Activated T-cell treated with anti-CD3 and anti-CD28 coated beads for 24 hours (primary cell): Measurements from ENCODE around the gene DACT2.

ENCODE experiments used
- DNase-seq: peaks from one replicate; pipeline ENCODE4 v3.0.0-alpha.2; 2020; ENCODE audit warnings: low read depth

DACT2 gene

GRCh38 chr6:168352096-168352495, 32.5 kb upstream of the DACT2 start:
- DNase-seq: no peak

GRCh38 chr6:168349718-168350210, 30.2 kb upstream of the DACT2 start:
- no peak for DNase-seq

- DNase-seq: no peak
Observed at GRCh38 chr6:168348186-168348585, 28.6 kb upstream of the DACT2 start.

- DNase-seq: no peak
Observed at GRCh38 chr6:168347615-168348014, 28.0 kb upstream of the DACT2 start.

- DNase-seq: no peak
Observed at GRCh38 chr6:168347053-168347452, 27.5 kb upstream of the DACT2 start.

GRCh38 chr6:168345896-168346754, 26.5 kb upstream of the DACT2 start:
- DNase-seq: no peak

- no peak for DNase-seq
Observed at GRCh38 chr6:168345266-168345665, 25.7 kb upstream of the DACT2 start.

- no peak for DNase-seq
Observed at GRCh38 chr6:168344338-168344737, 24.8 kb upstream of the DACT2 start.

GRCh38 chr6:168343239-168344150, 23.9 kb upstream of the DACT2 start:
- DNase-seq: no peak

GRCh38 chr6:168342636-168343035, 23.1 kb upstream of the DACT2 start:
- DNase-seq: no peak

GRCh38 chr6:168341280-168341900, 21.8 kb upstream of the DACT2 start:
- DNase-seq: no peak

- no peak for DNase-seq
Observed at GRCh38 chr6:168340819-168341218, 21.2 kb upstream of the DACT2 start.

- DNase-seq: no peak
Observed at GRCh38 chr6:168338777-168339176, 19.2 kb upstream of the DACT2 start.

GRCh38 chr6:168336967-168337366, 17.4 kb upstream of the DACT2 start:
- DNase-seq: no peak

- no peak for DNase-seq
Observed at GRCh38 chr6:168333989-168334388, 14.4 kb upstream of the DACT2 start.

GRCh38 chr6:168333491-168333890, 13.9 kb upstream of the DACT2 start:
- DNase-seq: no peak

- no peak for DNase-seq
Observed at GRCh38 chr6:168333039-168333438, 13.5 kb upstream of the DACT2 start.

- DNase-seq: no peak
Observed at GRCh38 chr6:168332020-168332419, 12.4 kb upstream of the DACT2 start.

- no peak for DNase-seq
Observed at GRCh38 chr6:168331058-168331457, 11.5 kb upstream of the DACT2 start.

GRCh38 chr6:168330403-168330802, 10.8 kb upstream of the DACT2 start:
- DNase-seq: no peak

GRCh38 chr6:168328086-168328485, 8.5 kb upstream of the DACT2 start:
- no peak for DNase-seq
